Loucy (cell line): ENCODE data around the gene MFN1.

ENCODE experiments used
- CTCF ChIP-seq: fragments of 200-600 bp; sonication (generic); conservative IDR thresholded peaks from 2 replicates; pipeline ENCODE4 v1.5.1; 2014; ENCODE audit warnings: mild to moderate bottlenecking, antibody characterized with exemption, low read length
- EZH2phosphoT487 ChIP-seq: fragments of 200-600 bp; IDR thresholded peaks from 2 replicates; pipeline ENCODE4 v1.6.1; 2018; ENCODE audit warnings: antibody characterized with exemption, mild to moderate bottlenecking, moderate library complexity, borderline replicate concordance

GRCh38 chr3:179369621-179370020 is 22.1 kb downstream of the MFN1 start:
- TF ChIP-seq CTCF (no peak), EZH2phosphoT487 (no peak)
